Stimulated activated CD8-positive, alpha-beta memory T cell treated with anti-CD3 and anti-CD28 coated beads, Interleukin-12 subunit alpha, Interleukin-12 subunit beta, amount 100 ng/mL, for 24 hours (primary cell): ENCODE measurements around the gene PRKAB2.
"Not testable (repeated sequence)": the region's sequence is repeated elsewhere in the genome, so short reads cannot be mapped to it uniquely, and the experiment has no call there.

Source experiments
- DNase-seq: peaks from one replicate; pipeline ENCODE4 v3.0.0-alpha.2; 2020; ENCODE audit errors: extremely low read depth

The PRKAB2 gene

DNA sequence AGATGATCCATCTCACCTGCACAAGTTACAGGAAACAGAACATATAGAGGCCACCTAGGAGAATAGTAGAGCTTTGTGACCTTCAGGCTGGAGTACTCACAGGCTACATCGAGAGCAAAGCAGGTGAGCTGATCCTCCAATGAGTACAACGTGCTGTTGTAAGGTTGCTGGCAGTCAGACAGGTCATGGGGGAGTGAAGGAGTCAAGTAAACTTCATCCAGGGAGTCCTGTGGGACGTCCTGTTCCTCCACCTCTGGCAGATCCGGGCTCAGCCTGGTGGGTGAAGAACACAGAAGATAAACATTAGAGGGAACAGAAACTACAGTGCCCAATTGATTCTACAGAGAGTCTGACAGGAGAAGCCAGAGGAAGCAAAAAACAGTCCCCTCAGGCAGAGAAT lies 62.5 kb downstream of the PRKAB2 start:
- DNase-seq: no peak

DNA sequence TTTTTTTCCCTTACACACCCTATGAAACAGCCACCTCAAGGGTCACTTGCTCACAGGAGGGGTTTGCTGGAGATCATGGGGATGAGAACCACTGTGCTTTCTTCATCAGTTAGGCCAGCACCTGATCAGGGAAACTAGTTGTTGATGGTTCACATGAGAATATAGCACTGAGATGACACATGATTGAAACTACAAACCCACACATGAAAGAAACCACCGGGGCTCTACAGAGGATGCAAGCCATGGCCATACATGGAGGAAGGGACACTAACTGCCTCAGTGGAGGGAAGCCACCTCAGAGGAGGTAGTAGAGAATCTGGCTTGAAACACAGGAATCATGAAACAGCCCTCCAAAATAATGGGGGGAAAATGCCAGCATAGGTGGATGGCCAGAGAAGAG lies 63.2 kb downstream of the PRKAB2 start:
- no peak for DNase-seq

DNA sequence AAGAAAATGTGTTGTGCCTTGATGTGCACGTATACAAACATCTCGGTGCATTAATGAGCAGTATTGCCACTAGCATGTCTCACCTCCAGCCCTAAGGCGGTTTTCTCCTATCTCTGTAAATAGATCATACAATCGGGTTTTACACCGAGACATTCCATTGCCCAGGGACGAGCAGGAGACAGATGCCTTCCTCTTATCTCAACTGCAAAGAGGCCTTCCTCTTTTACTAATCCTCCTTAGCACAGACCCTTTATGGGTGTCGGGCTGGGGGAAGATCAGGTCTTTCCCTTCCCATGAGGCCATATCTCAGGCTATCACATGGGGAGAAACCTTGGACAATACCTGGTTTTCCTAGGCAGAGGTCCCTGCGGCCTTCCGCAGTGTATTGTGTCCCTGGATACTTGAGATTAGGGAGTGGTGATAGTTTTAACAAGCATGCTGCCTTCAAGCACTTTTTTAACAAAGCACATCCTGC lies 65.8 kb downstream of the PRKAB2 start:
- not testable (repeated sequence) for DNase-seq

DNA sequence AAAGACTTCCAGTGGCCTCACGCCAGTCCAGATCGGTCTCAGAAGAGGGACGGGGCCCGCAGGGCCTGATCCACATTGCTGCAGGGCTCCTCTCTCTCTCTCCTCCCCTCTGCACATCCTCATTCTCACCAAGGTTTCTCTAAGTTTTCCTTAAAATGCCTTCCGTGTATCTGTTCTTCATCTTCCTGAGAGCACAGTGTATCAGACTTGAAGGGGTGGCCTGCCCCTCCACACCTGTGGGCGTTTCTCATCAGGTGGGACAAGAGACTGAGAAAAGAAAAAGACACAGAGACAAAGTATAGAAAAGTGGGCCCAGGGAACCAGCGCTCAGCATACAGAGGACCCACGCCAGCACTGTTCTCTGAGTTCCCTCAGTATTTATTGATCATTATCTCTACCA lies 66.4 kb downstream of the PRKAB2 start:
- DNase-seq: no peak
